Vagina (tissue), 2 donors: ENCODE results near the gene ENTPD2. TPM values are rescaled to one million over a fixed set of nuclear protein-coding genes. Genes with fewer than 3 reads are reported as not detected.
A peak's percentile ranks its signal among the peaks of the same experiment; 100 is the strongest.

Source experiments
- DNase-seq, 2 donors: peaks; one replicate each; pipeline ENCODE4 v3.0.0-alpha.2; 2017; ENCODE audit errors: extremely low spot score in 2 of 2
- H3K27ac ChIP-seq: fragments of 200-600 bp; sonication (generic); one replicate; pipeline ENCODE4 v1.5.1; 2019
- H3K27me3 ChIP-seq: fragments of 200-600 bp; sonication (generic); one replicate; pipeline ENCODE4 v1.5.1; 2019
- H3K36me3 ChIP-seq, 2 donors: fragments of 200-600 bp; sonication (generic); one replicate each; pipeline ENCODE4 v1.5.1; 2017 to 2019
- H3K4me1 ChIP-seq: fragments of 200-600 bp; sonication (generic); one replicate; pipeline ENCODE4 v1.5.1; 2019
- H3K4me3 ChIP-seq, 2 donors: fragments of 200-600 bp; sonication (generic); 1 replicate in 1 of 2; 2 replicates in 1 of 2; pipeline ENCODE4 v1.5.1; 2016 to 2019
- H3K9me3 ChIP-seq: fragments of 200-600 bp; sonication (generic); one replicate; pipeline ENCODE4 v1.5.1; 2019
- CTCF ChIP-seq, 3 experiments: fragments of 450-650 bp in 2 of 3; fragments of 200-600 bp in 1 of 3; sonication (generic) in 1 of 3; IDR thresholded peaks; one replicate each; pipeline ENCODE4 v1.5.1; 2017 to 2019; ENCODE audit warnings: antibody characterized with exemption in 3 of 3, mild to moderate bottlenecking in 2 of 3, moderate library complexity in 2 of 3
- POLR2A ChIP-seq, 2 donors: fragments of 450-650 bp; IDR thresholded peaks; one replicate each; pipeline ENCODE4 v1.6.1; 2017; ENCODE audit warnings: antibody characterized with exemption in 2 of 2, mild to moderate bottlenecking in 2 of 2, moderate library complexity in 2 of 2
- POLR2AphosphoS5 ChIP-seq, 2 donors: sonication (generic); formaldehyde crosslinking; IDR thresholded peaks; one replicate each; pipeline ENCODE4 v1.9.0; 2017; ENCODE audit warnings: antibody characterized with exemption in 2 of 2, mild to moderate bottlenecking in 2 of 2, low read depth in 1 of 2; ENCODE audit not compliant: insufficient read depth in 1 of 2
- intact Hi-C: fragments of 100-400 bp; cut with DNase I; formaldehyde crosslinking; loops from one replicate; pipeline ENCODE4 v1.15.1; 2023
- total RNA-seq: library from RNA; depleted of rRNA; stranded (reverse); fragments of >200 nt; gene quantifications from one replicate; pipeline ENCODE4 v1.2.3, GENCODE V29; 2016

Gene ENTPD2
- total RNA-seq, 1 donor from 2014 or later = 4.9 TPM

- Histone ChIP-seq H3K36me3 (peaks cover 0 to 10% of the 10 kb centered on the region in 2 donors), H3K27ac (peak within 1 kb of the TSS; percentile 93), H3K27me3 (no peaks in the 10 kb centered on the region), H3K4me1 (peaks cover 61% of the 10 kb centered on the region), H3K4me3 (peak within 1 kb of the TSS; percentile 54 to 66), H3K9me3 (no peaks in the 10 kb centered on the region)
- intact Hi-C loops = no loop called here
- DNase-seq = peak; percentile 99
- TF ChIP-seq POLR2AphosphoS5 (IDR thresholded peaks at IDR 0.05; ENCODE audit: insufficient read depth in 1 of 2, low read depth in 1 of 2) (peak; percentile 95 to 99), POLR2A (IDR thresholded peaks at IDR 0.05) (peak in 1 of 2 donors; percentile 58), CTCF (IDR thresholded peaks at IDR 0.05) (no peak)
Measured at GRCh38 chr9:137086531-137087408, 32.9 kb upstream of the ENTPD2 start, which contains the start of gene MAN1B1. TSS of gene MAN1B1 (plus strand) at chr9:137086985. CDS start at chr9:137087000, 15 bp downstream.

- Histone ChIP-seq H3K4me1 (peaks cover 61% of the 10 kb centered on the region), H3K36me3 (peaks cover 0 to 17% of the 10 kb centered on the region in 2 donors), H3K27me3 (no peaks in the 10 kb centered on the region), H3K9me3 (no peaks in the 10 kb centered on the region), H3K27ac (peak overlapping the region; percentile 93), H3K4me3 (peak overlapping the region; percentile 54 to 66)
- TF ChIP-seq CTCF (IDR thresholded peaks at IDR 0.05) = no peak
- no peak for TF ChIP-seq POLR2AphosphoS5 (IDR thresholded peaks at IDR 0.05; ENCODE audit: insufficient read depth in 1 of 2, low read depth in 1 of 2)
- no peak for TF ChIP-seq POLR2A (IDR thresholded peaks at IDR 0.05)
- intact Hi-C loops = no loop called here
- DNase-seq = no peak
Measured at GRCh38 chr9:137085920-137086530, 32.2 kb upstream of the ENTPD2 start.

GRCh38 chr9:137084526-137084925 lies 30.7 kb upstream of the ENTPD2 start:
- DNase-seq = no peak
- no peaks in the 10 kb centered on the region for H3K9me3 ChIP-seq
- H3K4me1 ChIP-seq = peaks cover 57% of the 10 kb centered on the region
- intact Hi-C loops = no loop called here
- H3K27me3 ChIP-seq = no peaks in the 10 kb centered on the region
- H3K4me3 ChIP-seq = no peak overlapping the region
- no peak for TF ChIP-seq CTCF (IDR thresholded peaks at IDR 0.05)
- TF ChIP-seq POLR2AphosphoS5 (IDR thresholded peaks at IDR 0.05; ENCODE audit: insufficient read depth in 1 of 2, low read depth in 1 of 2) = no peak
- TF ChIP-seq POLR2A (IDR thresholded peaks at IDR 0.05) = no peak
- no peak overlapping the region for H3K27ac ChIP-seq
- peaks cover 0 to 24% of the 10 kb centered on the region in 2 donors for H3K36me3 ChIP-seq

- intact Hi-C loops = no loop called here
- TF ChIP-seq POLR2A (IDR thresholded peaks at IDR 0.05) (no peak), POLR2AphosphoS5 (IDR thresholded peaks at IDR 0.05; ENCODE audit: insufficient read depth in 1 of 2, low read depth in 1 of 2) (peak; percentile 68 to 77), CTCF (IDR thresholded peaks at IDR 0.05) (no peak)
- H3K4me3 ChIP-seq = no peak overlapping the region
- no peaks in the 10 kb centered on the region for H3K9me3 ChIP-seq
- peaks cover 64% of the 10 kb centered on the region for H3K4me1 ChIP-seq
- H3K27me3 ChIP-seq = no peaks in the 10 kb centered on the region
- DNase-seq = no peak
- H3K27ac ChIP-seq = peak overlapping the region; percentile 90
- H3K36me3 ChIP-seq = peaks cover 0 to 34% of the 10 kb centered on the region in 2 donors
Measured at GRCh38 chr9:137083394-137084004, 29.6 kb upstream of the ENTPD2 start.
